Neural crest cell (in vitro differentiated cells): Measurements from ENCODE around the gene TMF1. TPM values are rescaled to one million over a fixed set of nuclear protein-coding genes. Genes with fewer than 3 reads are reported as not detected.

Experiments used
- DNase-seq: peaks from one replicate; pipeline ENCODE4 v3.0.0; 2021; ENCODE audit warnings: low read depth, mixed read lengths, low spot score
- H3K27ac Mint-ChIP-seq: one replicate; pipeline ENCODE4 v1.8.0; 2021; ENCODE audit warnings: mild to moderate bottlenecking, mixed read lengths; ENCODE audit not compliant: unreplicated experiment
- H3K27me3 Mint-ChIP-seq: 2 replicates; pipeline ENCODE4 v1.8.0; 2021; ENCODE audit warnings: low read depth, mild to moderate bottlenecking, mixed read lengths
- H3K36me3 Mint-ChIP-seq: 2 replicates; pipeline ENCODE4 v1.8.0; 2021; ENCODE audit warnings: low read depth, mild to moderate bottlenecking, mixed read lengths
- H3K4me1 Mint-ChIP-seq: 2 replicates; pipeline ENCODE4 v1.8.0; 2021; ENCODE audit warnings: mixed read lengths
- H3K4me3 Mint-ChIP-seq: one replicate; pipeline ENCODE4 v1.8.0; 2021; ENCODE audit warnings: mild to moderate bottlenecking, mixed read lengths
- H3K9me3 Mint-ChIP-seq: 2 replicates; pipeline ENCODE4 v1.8.0; 2021; ENCODE audit warnings: mixed read lengths
- CTCF ChIP-seq: fragments of 200-600 bp; sonication (generic); conservative IDR thresholded peaks from 2 replicates; pipeline ENCODE4 v1.5.0; 2021; ENCODE audit warnings: antibody characterized with exemption, mild to moderate bottlenecking
- total RNA-seq: library from RNA; stranded (reverse); gene quantifications from 2 replicates; pipeline ENCODE4 v1.2.1, GENCODE V29; 2021

Gene TMF1
- total RNA-seq, 1 donor from 2014 or later: 18.5 TPM

- Mint-ChIP-seq H3K4me3 (no peak overlapping the region), H3K27me3 (no peaks in the 10 kb centered on the region), H3K9me3 (no peaks in the 10 kb centered on the region), H3K36me3 (peaks cover 14% of the 10 kb centered on the region), H3K4me1 (peaks cover 23% of the 10 kb centered on the region), H3K27ac (no peak overlapping the region)
- no peak for DNase-seq
- TF ChIP-seq CTCF: no peak
Observed at GRCh38 chr3:69005071-69005790, 46.9 kb downstream of the TMF1 start.

DNA sequence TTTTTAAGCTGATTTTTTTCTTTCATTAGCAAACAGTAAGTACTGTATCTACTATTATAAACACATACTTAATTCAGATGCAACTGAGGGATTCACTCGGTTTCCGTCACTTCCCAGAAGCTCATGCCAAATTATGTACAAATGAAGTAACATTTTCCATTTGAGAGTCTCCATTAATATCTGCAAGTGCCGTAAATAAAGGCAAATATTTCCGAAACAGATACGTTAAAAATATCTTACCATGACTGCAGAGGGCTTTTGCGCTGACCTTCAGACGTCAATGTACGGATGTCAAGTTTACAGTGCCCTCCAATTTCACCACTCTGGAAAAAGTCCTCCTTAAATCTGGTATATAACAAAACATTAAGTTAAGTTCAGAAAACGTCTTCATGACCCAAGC is 48.0 kb downstream of the TMF1 start:
- Mint-ChIP-seq H3K4me3 (no peak overlapping the region), H3K36me3 (peaks cover 14% of the 10 kb centered on the region), H3K27me3 (no peaks in the 10 kb centered on the region), H3K4me1 (peaks cover 12% of the 10 kb centered on the region), H3K9me3 (no peaks in the 10 kb centered on the region), H3K27ac (no peak overlapping the region)
- TF ChIP-seq CTCF: no peak
- no peak for DNase-seq

- Mint-ChIP-seq H3K4me1 (no peaks in the 10 kb centered on the region), H3K9me3 (no peaks in the 10 kb centered on the region), H3K27me3 (no peaks in the 10 kb centered on the region), H3K4me3 (no peak overlapping the region), H3K36me3 (peaks cover 15% of the 10 kb centered on the region), H3K27ac (no peak overlapping the region)
- DNase-seq: no peak
- no peak for TF ChIP-seq CTCF
Observed at GRCh38 chr3:68999605-69000004, 52.5 kb downstream of the TMF1 start.

- no peak overlapping the region for H3K27ac Mint-ChIP-seq
- H3K27me3 Mint-ChIP-seq: no peaks in the 10 kb centered on the region
- no peak for DNase-seq
- no peak for TF ChIP-seq CTCF
- no peak overlapping the region for H3K4me3 Mint-ChIP-seq
- H3K4me1 Mint-ChIP-seq: no peaks in the 10 kb centered on the region
- H3K9me3 Mint-ChIP-seq: no peaks in the 10 kb centered on the region
- H3K36me3 Mint-ChIP-seq: peaks cover 15% of the 10 kb centered on the region
Observed at GRCh38 chr3:68999158-68999557, 53.0 kb downstream of the TMF1 start.

- H3K4me1 Mint-ChIP-seq: no peaks in the 10 kb centered on the region
- H3K4me3 Mint-ChIP-seq: no peak overlapping the region
- H3K9me3 Mint-ChIP-seq: peaks cover 3% of the 10 kb centered on the region
- no peaks in the 10 kb centered on the region for H3K27me3 Mint-ChIP-seq
- no peak overlapping the region for H3K27ac Mint-ChIP-seq
- H3K36me3 Mint-ChIP-seq: peaks cover 18% of the 10 kb centered on the region
- no peak for DNase-seq
- TF ChIP-seq CTCF: no peak
Observed at GRCh38 chr3:68997887-68998286, 54.2 kb downstream of the TMF1 start.
